Bronchus fibroblast of lung (primary cell): ENCODE data around the gene FLT1. TPM values are rescaled to one million over a fixed set of nuclear protein-coding genes. Genes with fewer than 3 reads are reported as not detected.

Source experiments
- total RNA-seq: library from RNA; depleted of rRNA; stranded (reverse); fragments of >200 nt; gene quantifications from 2 replicates; pipeline ENCODE4 v1.2.3, GENCODE V29; 2015

Gene FLT1, protein sequence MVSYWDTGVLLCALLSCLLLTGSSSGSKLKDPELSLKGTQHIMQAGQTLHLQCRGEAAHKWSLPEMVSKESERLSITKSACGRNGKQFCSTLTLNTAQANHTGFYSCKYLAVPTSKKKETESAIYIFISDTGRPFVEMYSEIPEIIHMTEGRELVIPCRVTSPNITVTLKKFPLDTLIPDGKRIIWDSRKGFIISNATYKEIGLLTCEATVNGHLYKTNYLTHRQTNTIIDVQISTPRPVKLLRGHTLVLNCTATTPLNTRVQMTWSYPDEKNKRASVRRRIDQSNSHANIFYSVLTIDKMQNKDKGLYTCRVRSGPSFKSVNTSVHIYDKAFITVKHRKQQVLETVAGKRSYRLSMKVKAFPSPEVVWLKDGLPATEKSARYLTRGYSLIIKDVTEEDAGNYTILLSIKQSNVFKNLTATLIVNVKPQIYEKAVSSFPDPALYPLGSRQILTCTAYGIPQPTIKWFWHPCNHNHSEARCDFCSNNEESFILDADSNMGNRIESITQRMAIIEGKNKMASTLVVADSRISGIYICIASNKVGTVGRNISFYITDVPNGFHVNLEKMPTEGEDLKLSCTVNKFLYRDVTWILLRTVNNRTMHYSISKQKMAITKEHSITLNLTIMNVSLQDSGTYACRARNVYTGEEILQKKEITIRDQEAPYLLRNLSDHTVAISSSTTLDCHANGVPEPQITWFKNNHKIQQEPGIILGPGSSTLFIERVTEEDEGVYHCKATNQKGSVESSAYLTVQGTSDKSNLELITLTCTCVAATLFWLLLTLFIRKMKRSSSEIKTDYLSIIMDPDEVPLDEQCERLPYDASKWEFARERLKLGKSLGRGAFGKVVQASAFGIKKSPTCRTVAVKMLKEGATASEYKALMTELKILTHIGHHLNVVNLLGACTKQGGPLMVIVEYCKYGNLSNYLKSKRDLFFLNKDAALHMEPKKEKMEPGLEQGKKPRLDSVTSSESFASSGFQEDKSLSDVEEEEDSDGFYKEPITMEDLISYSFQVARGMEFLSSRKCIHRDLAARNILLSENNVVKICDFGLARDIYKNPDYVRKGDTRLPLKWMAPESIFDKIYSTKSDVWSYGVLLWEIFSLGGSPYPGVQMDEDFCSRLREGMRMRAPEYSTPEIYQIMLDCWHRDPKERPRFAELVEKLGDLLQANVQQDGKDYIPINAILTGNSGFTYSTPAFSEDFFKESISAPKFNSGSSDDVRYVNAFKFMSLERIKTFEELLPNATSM (N-terminal part only)
- total RNA-seq, result 0.50 and 0.59 TPM in 2 replicates

GRCh38 chr13:28494778-28495537 lies at the start of gene FLT1:
FLT1 (minus strand) TSS chr13:28495128; CDS start chr13:28494843, 285 bp downstream.

Other genes with a start within 250 kb of the FLT1 start
- 65.3 and 69.6 TPM in 2 replicates for gene POMP, start 164.0 kb upstream of the FLT1 start, total RNA-seq
- 0.45 and 0.84 TPM in 2 replicates for gene SLC46A3, start 223.8 kb upstream of the FLT1 start, total RNA-seq